ENCODE measurements around the gene STK11. TPM values are rescaled to one million over a fixed set of nuclear protein-coding genes. Genes with fewer than 3 reads are reported as not detected.

STK11 gene
- polyA plus RNA-seq, 1 experiment, result 24.6 TPM

DNA sequence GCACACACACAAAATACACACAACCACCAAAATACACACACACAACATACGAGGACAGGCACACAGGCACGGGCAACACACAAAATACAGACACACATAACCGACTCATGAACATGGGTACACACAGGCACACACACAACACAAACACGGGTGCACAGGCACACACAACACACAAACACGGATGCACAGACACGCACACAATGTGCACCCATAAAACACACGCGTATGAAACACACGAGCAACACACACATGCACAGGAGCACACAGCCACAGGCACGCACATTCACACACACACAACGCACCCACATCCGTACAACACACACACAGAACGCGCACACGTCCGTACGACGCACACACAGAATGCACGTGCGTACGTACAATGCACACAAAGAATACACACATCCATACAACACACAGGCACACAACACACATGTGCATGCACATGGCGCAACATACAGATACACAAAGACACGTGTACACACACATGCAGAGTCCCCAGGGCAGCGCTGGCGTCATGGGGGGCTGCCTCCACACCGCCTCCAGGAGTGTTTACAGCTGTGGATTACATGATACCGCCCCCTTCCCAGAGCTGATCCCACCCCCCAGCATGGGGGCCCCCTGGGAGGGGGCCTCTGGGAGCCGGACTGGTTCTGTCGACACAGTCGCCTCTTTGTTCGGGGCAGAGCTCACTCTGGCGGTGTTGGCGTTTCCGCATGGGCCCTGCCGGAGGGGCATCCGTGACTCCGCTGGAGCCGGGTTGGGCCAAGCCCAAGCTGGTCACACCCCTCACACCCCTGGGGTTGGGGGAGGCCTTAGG, 34.4 kb upstream of the STK11 start:
- no peak for DNase-seq (ENCODE audit: low read depth, low spot score)
- Histone ChIP-seq H3K4me3 (ENCODE audit: low read depth, low read length) (peak overlapping the region; percentile 92), H3K27ac (ENCODE audit: low read depth, low read length) (peak overlapping the region; percentile 42), H3K9me3 (ENCODE audit: control insufficient read depth, insufficient read depth, low read length) (peaks cover 26% of the 10 kb centered on the region), H3K27me3 (ENCODE audit: control insufficient read depth, insufficient read depth, low read length) (no peaks in the 10 kb centered on the region)
- TF ChIP-seq CTCF (IDR thresholded peaks at IDR 0.05; ENCODE audit: low read depth, low read length), result no peak
- CTCF ChIA-PET, result interaction anchor here (1.5 kb wide), 1 partner anchor 58 kb away, joined by 5 read pairs; no protein-coding TSS in a partner anchor
- POLR2A ChIA-PET, result interaction anchor here (0.9 kb wide), 1 partner anchor 10 kb away, joined by 7 read pairs; no protein-coding TSS in a partner anchor

- H3K27ac ChIP-seq (ENCODE audit: low read depth, low read length), result peak overlapping the region; percentile 83
- CTCF ChIA-PET, result interaction anchor here (1.5 kb wide), 1 partner anchor 59 kb away, joined by 5 read pairs; no protein-coding TSS in a partner anchor
- TF ChIP-seq CTCF (IDR thresholded peaks at IDR 0.05; ENCODE audit: low read depth, low read length), result no peak
- H3K4me3 ChIP-seq (ENCODE audit: low read depth, low read length), result peak overlapping the region; percentile 92
- DNase-seq (ENCODE audit: low read depth, low spot score), result no peak
- peaks cover 19% of the 10 kb centered on the region for H3K9me3 ChIP-seq (ENCODE audit: control insufficient read depth, insufficient read depth, low read length)
- no peaks in the 10 kb centered on the region for H3K27me3 ChIP-seq (ENCODE audit: control insufficient read depth, insufficient read depth, low read length)
- POLR2A ChIA-PET, result interaction anchor here (0.6 to 0.9 kb wide), 3 partner anchors 9 to 270 kb away, joined by 3 to 9 read pairs (median 7); no protein-coding TSS in a partner anchor
These were observed 33.7 kb upstream of the STK11 start for GRCh38 chr19:1171755-1172352.

- Histone ChIP-seq H3K9me3 (ENCODE audit: control insufficient read depth, insufficient read depth, low read length) (peaks cover 12% of the 10 kb centered on the region), H3K4me3 (ENCODE audit: low read depth, low read length) (peak overlapping the region; percentile 92), H3K27ac (ENCODE audit: low read depth, low read length) (peak overlapping the region; percentile 83), H3K27me3 (ENCODE audit: control insufficient read depth, insufficient read depth, low read length) (no peaks in the 10 kb centered on the region)
- ChIA-PET POLR2A (interaction anchor here (0.6 to 0.7 kb wide), 3 partner anchors 81 to 270 kb away, joined by 3 to 9 read pairs (median 6); no protein-coding TSS in a partner anchor), CTCF (interaction anchor here (1.5 kb wide), 1 partner anchor 59 kb away, joined by 5 read pairs; no protein-coding TSS in a partner anchor)
- TF ChIP-seq CTCF (IDR thresholded peaks at IDR 0.05; ENCODE audit: low read depth, low read length), result no peak
- no peak for DNase-seq (ENCODE audit: low read depth, low spot score)
These were observed 33.0 kb upstream of the STK11 start for GRCh38 chr19:1172353-1173158.

- DNase-seq (ENCODE audit: low read depth, low spot score), result no peak
- TF ChIP-seq CTCF (IDR thresholded peaks at IDR 0.05; ENCODE audit: low read depth, low read length), result no peak
- Histone ChIP-seq H3K4me3 (ENCODE audit: low read depth, low read length) (peak overlapping the region; percentile 92), H3K9me3 (ENCODE audit: control insufficient read depth, insufficient read depth, low read length) (peaks cover 8% of the 10 kb centered on the region), H3K27me3 (ENCODE audit: control insufficient read depth, insufficient read depth, low read length) (no peaks in the 10 kb centered on the region), H3K27ac (ENCODE audit: low read depth, low read length) (peak overlapping the region; percentile 83)
- POLR2A ChIA-PET, result no interaction called here
- CTCF ChIA-PET, result no interaction called here
These were observed 32.3 kb upstream of the STK11 start for GRCh38 chr19:1173159-1173844.
